Measurements from ENCODE around the gene TANC1. TPM values are rescaled to one million over a fixed set of nuclear protein-coding genes. Genes with fewer than 3 reads are reported as not detected.

TANC1 gene
- total and polyA plus RNA-seq, 12 donors: 17.8 to 90.5 (median 70.0) TPM

DNA sequence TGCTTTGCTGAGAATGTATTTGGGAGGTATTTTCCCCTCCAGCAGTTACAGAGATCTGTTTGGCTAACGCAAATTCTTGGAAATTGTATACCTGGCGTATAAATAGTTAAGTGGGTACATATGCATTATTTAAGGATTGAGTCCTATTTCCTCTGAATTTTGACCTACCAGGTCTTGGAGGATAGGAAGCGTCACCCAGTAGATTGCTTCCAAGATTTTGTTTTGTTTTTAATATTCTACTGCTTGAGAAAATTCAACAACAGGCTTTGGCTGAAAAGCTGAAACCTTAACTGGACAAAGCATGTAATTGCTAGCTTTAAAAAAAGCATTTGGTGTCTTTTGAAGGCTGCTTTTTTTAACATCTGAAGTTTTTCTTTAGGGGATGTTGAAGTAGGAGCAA, 168.0 kb downstream of the TANC1 start:
- intact Hi-C loops (cut with DNase I): loop anchor here in 3 of 10 donors (5.0 to 10.0 kb wide), 2 partner anchors 36 to 148 kb away; partner anchors contain the start of gene WDSUB1 (in 2 of the 3)

DNA sequence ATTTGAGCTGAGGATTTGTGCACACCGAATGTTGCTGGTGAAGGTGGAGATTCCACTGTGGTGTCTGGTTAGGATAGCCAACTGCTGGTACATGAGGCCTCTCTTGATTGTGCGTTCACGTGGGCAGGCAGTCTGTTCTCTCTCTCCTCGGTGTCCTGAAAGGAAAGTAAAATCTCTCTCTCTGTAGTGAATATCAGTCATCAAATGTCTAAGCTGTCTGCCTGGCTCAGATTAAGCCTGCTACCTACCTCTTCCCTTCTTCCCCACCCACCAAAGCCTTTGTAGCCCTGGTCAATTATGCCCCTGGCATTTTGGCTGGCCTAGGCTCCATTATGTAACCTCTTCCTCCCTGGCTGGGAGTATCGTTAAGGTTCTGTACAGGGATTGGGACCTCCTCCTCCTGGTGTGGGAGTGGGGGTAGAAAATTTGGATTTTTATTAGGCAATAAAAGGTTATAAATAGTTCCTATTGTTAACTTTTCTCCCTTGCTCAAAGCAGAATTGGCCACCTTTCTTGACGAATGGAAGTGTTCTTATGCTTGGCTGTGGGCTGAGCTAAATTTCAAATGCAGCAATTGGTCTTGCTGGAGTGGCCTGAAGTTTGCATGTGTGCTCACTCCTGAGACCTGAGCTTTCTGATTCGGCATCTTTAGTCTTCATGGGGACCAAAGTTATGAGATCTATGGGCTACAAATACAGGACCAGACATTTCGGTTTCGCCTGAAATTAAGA, 169.2 kb downstream of the TANC1 start:
- Histone ChIP-seq H3K36me3 (peaks cover 0 to 3% (median 0%) of the 10 kb centered on the region in 9 donors), H3K27me3 (no peaks in the 10 kb centered on the region), H3K4me3 (peak overlapping the region in 6 of 10 donors; percentile 1 to 26 (median 16)), H3K4me1 (peaks cover 4 to 89% (median 64%) of the 10 kb centered on the region in 9 donors), H3K9me3 (no peaks in the 10 kb centered on the region), H3K27ac (peak overlapping the region; percentile 36 to 93 (median 84))
- DNase-seq (peak in 1 of 2 donors; percentile 44), ATAC-seq (peak; percentile 8 to 53 (median 40))
- 46 to 51% methylated on average over 9 of the region's 9 CpGs for WGBS, 2 donors
- intact Hi-C loops (cut with DNase I): loop anchor here in 3 of 10 donors (5.0 to 10.0 kb wide), 2 partner anchors 35 to 147 kb away; partner anchors contain the start of gene WDSUB1 (in 2 of the 3)
- TF ChIP-seq, protein P1, sequence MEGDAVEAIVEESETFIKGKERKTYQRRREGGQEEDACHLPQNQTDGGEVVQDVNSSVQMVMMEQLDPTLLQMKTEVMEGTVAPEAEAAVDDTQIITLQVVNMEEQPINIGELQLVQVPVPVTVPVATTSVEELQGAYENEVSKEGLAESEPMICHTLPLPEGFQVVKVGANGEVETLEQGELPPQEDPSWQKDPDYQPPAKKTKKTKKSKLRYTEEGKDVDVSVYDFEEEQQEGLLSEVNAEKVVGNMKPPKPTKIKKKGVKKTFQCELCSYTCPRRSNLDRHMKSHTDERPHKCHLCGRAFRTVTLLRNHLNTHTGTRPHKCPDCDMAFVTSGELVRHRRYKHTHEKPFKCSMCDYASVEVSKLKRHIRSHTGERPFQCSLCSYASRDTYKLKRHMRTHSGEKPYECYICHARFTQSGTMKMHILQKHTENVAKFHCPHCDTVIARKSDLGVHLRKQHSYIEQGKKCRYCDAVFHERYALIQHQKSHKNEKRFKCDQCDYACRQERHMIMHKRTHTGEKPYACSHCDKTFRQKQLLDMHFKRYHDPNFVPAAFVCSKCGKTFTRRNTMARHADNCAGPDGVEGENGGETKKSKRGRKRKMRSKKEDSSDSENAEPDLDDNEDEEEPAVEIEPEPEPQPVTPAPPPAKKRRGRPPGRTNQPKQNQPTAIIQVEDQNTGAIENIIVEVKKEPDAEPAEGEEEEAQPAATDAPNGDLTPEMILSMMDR (IDR thresholded peaks at IDR 0.05): no peak

More for the DNA sequence above, 168.0 kb downstream of the TANC1 start:
- peaks cover 9 to 96% (median 73%) of the 10 kb centered on the region in 9 donors for H3K4me1 ChIP-seq
- peak overlapping the region; percentile 77 to 93 (median 84) for H3K27ac ChIP-seq
- H3K27me3 ChIP-seq: no peaks in the 10 kb centered on the region
- ATAC-seq (no peak), DNase-seq (no peak)
- 41 to 50% methylated on average over 3 of the region's 3 CpGs for WGBS, 2 donors
- TF ChIP-seq, protein P1 (IDR thresholded peaks at IDR 0.05): no peak
- peak overlapping the region in 7 of 10 donors; percentile 1 to 35 (median 11) for H3K4me3 ChIP-seq
- H3K9me3 ChIP-seq: no peaks in the 10 kb centered on the region
- H3K36me3 ChIP-seq: no peaks in the 10 kb centered on the region

DNA sequence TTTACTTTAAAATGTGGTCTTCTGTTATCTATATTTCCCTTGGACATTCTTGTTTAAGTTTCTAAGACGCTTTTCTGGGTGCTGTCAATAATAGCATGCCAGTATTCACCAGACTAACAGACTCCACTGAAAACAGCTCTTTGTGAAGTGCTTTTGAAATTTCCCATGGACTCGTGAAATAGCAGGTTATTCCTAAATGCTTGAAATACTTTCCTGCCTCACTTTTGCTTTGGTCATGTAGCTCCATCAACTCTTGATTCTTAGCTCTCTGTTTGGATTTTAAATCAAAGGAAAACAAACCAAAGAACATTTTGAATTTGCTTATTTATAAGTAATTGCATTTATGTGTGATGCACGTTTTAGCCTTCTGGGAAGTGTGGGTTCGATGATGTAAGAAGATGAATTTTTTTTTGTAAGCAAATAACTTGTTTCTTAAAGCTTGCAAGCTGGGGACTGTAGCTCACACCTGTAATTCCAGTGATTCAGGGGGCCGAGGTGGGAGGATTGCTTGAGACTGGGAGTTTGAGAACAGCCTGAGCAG, 170.3 kb downstream of the TANC1 start:
- Histone ChIP-seq H3K27ac (peak overlapping the region in 7 of 10 donors; percentile 71 to 93 (median 85)), H3K36me3 (peaks cover 0 to 3% (median 0%) of the 10 kb centered on the region in 9 donors), H3K9me3 (no peaks in the 10 kb centered on the region), H3K27me3 (no peaks in the 10 kb centered on the region), H3K4me3 (peak overlapping the region in 2 of 10 donors; percentile 7 to 18), H3K4me1 (peaks cover 4 to 86% (median 63%) of the 10 kb centered on the region in 9 donors)
- no peak for DNase-seq
- TF ChIP-seq, protein P1 (IDR thresholded peaks at IDR 0.05): no peak
- intact Hi-C loops (cut with DNase I): loop anchor here in 3 of 10 donors (5.0 to 10.0 kb wide), 2 partner anchors 34 to 146 kb away; partner anchors contain the start of gene WDSUB1 (in 2 of the 3)
- ATAC-seq: no peak
- 56 to 70% methylated on average over 5 of the region's 5 CpGs for WGBS, 2 donors

DNA sequence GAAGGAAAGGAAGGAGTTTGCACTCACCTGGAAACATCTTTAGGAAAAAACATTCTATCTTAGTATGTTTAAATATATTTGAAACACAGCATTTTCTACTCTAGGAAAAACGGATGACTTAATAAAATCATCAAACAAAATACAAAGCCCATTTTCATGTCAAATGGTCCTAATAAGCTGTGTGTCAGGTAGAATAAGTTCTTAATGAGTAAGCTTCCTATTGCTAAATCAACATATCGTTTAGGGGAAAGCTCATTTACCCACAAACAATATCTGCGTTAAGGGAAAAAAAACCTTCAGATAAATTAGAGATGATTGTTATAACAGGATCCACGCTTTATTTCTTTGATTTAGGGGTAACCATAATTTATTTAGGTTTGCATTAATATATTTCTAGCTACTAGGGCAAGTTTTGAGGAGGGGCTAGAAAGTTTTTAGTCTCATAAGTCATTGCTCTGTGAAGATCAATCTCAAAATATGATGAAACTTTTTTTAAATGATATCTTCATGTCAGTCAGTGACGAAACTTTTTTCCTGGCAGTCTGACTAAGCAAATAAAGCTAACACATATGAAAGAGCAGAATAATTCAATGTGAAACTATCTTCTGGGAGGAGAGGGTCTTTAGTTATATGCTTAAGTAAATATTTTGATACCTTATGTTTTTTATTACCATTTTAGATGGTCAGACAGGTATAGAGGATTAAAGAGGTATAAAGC, 170.9 kb downstream of the TANC1 start:
- DNase-seq (no peak), ATAC-seq (no peak)
- TF ChIP-seq, protein P1 (IDR thresholded peaks at IDR 0.05): no peak
- Histone ChIP-seq H3K4me1 (peaks cover 4 to 86% (median 60%) of the 10 kb centered on the region in 9 donors), H3K4me3 (no peak overlapping the region), H3K27me3 (no peaks in the 10 kb centered on the region), H3K36me3 (peaks cover 0 to 3% (median 0%) of the 10 kb centered on the region in 9 donors), H3K27ac (peak overlapping the region in 8 of 10 donors; percentile 21 to 93 (median 83)), H3K9me3 (no peaks in the 10 kb centered on the region)
- intact Hi-C loops (cut with DNase I): loop anchor here in 3 of 10 donors (5.0 to 10.0 kb wide), 2 partner anchors 33 to 145 kb away; partner anchors contain the start of gene WDSUB1 (in 2 of the 3)
- WGBS, 2 donors: 67% methylated on average over 5 of the region's 5 CpGs
